LNCAP (cell line): ENCODE data around the gene CNTNAP2.

Experiments used
- TF ChIP-seq, protein P1 (sequence below): fragments of 450-650 bp; IDR thresholded peaks from 2 replicates; pipeline ENCODE4 v1.5.1; 2017; ENCODE audit warnings: mild to moderate bottlenecking

The CNTNAP2 gene

DNA sequence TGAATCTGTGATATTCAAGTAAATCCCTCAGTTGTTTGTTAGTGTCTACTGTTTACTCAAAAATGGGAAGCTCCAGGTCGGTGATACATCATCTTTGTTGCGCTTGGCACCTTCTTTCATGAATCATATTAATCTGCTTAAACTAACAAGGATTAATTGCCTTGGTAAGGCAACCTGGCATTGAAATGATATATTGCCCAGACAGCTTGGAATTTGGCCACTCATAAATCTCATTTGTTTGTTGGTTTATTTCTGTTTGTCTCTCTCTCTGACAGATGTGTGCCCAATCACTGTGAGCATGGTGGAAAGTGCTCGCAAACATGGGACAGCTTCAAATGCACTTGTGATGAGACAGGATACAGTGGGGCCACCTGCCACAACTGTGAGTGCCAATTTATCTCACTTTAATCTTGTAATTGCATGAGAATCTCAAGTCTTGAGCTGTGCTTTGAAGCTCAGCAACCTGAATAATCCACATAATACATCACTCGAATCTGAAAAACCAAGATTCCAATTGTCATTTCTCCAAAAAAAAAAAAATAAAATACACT lies 1369.1 kb downstream of the CNTNAP2 start:
- TF ChIP-seq, protein P1, sequence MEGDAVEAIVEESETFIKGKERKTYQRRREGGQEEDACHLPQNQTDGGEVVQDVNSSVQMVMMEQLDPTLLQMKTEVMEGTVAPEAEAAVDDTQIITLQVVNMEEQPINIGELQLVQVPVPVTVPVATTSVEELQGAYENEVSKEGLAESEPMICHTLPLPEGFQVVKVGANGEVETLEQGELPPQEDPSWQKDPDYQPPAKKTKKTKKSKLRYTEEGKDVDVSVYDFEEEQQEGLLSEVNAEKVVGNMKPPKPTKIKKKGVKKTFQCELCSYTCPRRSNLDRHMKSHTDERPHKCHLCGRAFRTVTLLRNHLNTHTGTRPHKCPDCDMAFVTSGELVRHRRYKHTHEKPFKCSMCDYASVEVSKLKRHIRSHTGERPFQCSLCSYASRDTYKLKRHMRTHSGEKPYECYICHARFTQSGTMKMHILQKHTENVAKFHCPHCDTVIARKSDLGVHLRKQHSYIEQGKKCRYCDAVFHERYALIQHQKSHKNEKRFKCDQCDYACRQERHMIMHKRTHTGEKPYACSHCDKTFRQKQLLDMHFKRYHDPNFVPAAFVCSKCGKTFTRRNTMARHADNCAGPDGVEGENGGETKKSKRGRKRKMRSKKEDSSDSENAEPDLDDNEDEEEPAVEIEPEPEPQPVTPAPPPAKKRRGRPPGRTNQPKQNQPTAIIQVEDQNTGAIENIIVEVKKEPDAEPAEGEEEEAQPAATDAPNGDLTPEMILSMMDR: no peak

DNA sequence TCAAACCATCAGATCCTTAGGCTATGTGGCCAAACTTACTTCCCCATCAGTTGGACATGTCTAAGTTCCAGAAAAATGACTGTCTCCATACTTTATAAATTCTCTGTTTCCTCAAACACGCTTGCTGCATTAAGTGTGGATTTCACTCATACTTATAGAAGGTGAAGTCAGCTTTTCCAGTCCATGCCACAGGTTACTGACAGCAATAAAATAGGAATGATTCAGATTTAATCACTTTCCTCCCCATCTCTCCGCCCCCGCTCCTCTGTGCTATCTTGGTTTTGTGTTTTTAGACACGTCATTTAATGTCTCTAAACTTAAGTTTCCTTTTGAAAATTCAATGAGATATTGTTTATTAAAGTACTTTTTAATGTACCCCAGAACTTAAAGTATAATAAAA lies 1376.0 kb downstream of the CNTNAP2 start:
- TF ChIP-seq, protein P1: no peak

DNA sequence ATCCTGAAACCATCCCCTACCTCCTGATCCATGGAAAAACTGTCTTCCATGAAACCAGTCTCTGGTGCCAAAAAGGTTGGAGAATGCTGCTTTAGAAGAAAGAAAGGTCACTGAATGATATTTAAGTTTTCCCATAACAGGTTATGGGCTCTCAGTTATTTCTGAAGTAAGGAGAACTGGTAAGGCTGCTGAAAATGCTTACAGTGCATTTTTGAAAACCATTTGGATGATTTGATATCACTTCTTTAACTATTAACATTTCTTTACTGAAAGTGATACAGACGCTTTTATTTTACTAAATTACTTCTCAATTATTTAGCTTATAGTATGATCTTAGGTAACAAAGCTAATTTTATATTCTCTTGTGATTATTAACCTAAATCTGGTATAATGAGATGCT lies 1379.6 kb downstream of the CNTNAP2 start:
- TF ChIP-seq, protein P1: no peak

DNA sequence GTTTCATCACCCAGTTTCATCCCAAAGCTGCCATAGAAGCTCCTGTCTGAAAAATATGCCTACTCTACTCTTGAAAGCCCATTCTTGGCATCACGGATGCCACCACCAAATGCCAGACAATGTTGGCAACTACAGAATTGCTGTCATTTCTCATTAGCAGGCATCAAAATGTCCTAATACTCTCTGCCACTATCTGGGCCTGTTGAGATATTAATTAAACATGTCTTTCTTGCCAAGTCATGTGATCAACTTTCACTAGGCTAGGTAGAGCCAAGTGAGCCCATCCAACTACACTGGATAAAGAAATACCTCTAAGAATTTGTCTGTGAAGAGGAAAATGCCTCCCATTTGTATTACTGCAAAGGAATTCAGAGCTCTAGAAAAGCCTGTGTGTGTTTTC lies 1380.6 kb downstream of the CNTNAP2 start:
- TF ChIP-seq, protein P1: no peak

DNA sequence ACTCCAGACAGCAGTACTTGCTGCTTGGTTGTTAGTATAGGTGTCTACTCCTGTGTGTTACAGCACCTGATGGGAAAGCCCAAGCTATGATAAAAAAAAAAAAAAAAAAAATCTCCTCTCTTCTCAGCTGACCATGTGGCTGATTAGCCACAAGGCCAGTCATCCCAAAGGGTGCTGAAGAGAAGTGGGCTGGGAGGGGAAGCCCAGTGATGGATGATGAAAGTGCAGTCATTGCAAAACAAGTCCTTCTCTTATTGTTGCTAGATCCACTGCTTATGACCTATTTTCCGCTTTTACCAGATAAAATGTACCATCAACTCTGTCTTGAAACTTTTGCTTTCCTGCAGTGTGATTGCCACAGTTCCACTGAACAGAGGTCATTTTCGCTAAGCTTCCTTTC lies 1381.5 kb downstream of the CNTNAP2 start:
- TF ChIP-seq, protein P1: no peak

DNA sequence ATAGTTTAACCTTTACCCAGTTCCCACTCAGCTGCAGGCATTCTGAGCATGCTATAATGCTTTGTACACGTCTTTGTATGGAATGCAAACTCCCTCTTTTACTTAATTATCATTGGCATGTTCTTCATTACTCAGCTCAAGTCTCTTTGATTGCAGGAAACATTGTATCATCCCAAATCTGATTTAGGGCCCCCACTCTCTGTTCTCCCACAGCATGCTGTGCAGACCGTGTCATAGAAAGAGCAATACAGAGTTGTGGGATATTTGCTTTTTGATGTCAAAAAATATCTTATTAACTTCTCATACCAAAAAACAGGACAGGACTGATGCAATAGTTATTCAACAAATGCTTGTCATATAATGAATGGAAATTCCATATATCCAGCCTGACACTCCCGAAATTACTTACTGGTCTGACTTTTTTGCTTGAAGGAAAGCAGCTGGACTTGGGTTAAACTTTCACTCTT lies 1392.5 kb downstream of the CNTNAP2 start:
- TF ChIP-seq, protein P1: no peak

DNA sequence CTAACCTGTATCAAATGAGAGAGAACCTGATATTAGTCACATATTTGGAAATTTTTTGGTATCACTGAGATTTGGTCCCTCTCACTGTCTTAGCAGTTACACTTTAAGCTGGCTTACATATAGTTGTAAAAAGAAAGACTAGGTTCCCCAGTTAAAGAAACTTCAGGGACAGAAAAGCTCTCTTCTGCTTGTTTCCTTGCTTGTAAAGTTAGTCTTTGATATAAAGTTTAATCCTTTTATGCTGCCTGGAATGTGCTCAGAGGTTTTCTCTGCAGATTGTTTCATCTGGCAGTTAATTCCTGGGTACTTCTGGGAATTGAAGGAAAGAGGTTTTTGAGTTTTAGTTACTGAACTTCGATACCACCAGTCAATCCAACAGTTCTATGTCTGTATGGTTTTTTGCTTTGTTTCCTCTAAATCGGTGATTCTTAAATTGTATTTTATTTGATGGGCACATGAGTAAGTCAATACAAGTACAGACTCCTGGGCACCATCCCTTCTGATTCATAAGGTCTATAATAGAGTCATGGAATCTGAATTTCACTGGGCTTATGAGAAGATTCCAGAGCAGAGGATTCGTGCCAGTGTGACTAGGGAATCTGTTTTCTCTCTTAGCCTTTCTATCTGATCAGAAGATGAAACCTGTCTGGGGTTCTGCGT lies 1393.1 kb downstream of the CNTNAP2 start:
- TF ChIP-seq, protein P1: no peak
